ENCODE results near the gene GALT. TPM values are rescaled to one million over a fixed set of nuclear protein-coding genes. Genes with fewer than 3 reads are reported as not detected.

GALT gene
- total RNA-seq, 2 experiments from 2014 or later: 62.5 to 90.9 TPM

DNA sequence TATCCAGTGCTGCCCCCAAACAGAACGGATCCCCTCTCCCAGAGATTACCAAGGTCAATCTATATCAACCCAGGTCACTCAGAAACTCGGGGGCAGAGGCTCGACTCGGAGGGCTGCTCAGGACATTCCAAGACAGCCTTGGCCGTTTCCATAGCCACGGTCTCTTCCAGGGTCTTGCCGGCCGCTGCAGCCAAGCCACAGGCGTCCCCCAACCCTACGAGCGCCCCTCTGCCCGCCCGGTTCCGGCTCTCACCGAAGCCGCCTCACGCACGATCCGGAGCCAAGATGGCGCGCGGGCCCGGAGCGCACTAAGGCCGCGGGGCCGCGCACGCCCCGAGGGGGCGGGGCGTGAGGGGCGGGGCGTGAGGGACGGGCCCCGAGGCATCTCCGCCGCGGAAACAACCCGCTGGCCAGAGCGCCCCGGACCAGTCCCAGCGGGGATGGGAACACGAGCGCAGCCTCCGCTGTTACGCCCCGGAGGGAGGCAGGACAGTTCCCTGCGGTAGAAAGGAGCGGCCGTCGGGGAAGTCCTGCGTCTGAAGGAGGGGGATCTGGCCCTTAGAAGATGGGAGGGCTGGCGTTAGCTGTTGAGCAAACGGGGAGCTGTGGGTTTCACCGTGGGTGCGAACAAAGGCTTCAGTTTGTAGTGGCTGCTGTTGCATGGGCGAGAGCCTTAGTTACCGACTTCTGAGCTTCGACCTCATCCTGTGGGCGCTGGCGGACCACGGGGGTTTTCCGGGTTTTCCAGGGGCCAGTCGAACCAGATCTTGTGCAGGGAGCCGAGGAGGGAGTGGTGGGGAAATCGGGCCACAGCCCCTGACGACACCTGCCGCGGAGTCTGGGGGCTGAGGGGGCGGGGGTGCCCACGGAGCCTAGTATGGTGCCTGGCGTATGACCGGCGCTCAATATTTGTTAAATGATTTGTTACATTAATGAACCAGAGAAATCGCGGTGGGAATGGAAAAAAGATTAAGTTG lies 34.4 kb upstream of the GALT start, which contains the start of gene RPP25L:
Gene RPP25L, minus strand, starts transcription at position 287 of the 977 bp plus-strand sequence. CDS start 801 bp downstream, outside the sequence.
- Histone ChIP-seq H2AFZ (ENCODE audit: low read length) (peak within 1 kb of the TSS; percentile 65), H3K4me1 (ENCODE audit: insufficient read depth, low read length, poor library complexity, severe bottlenecking) (peaks cover 21% of the 10 kb centered on the region), H4K20me1 (ENCODE audit: insufficient read depth, low read length) (no peaks in the 10 kb centered on the region), H3K9me3 (ENCODE audit: low read length) (no peaks in the 10 kb centered on the region), H3K36me3 (ENCODE audit: insufficient read depth, low read length) (peaks cover 17% of the 10 kb centered on the region), H3K4me2 (ENCODE audit: low read length) (peak within 1 kb of the TSS; percentile 99), H3K9me2 (ENCODE audit: insufficient read depth, low read length) (no peaks in the 10 kb centered on the region), H3K27ac (ENCODE audit: low read depth, low read length, poor library complexity, severe bottlenecking) (peak within 1 kb of the TSS; percentile 36), H3K79me2 (ENCODE audit: insufficient read depth, low read depth, low read length) (peaks cover 11% of the 10 kb centered on the region; the same call in 1 of the 2 replicates), H3K4me3 (ENCODE audit: low read depth, low read length, poor library complexity, severe bottlenecking) (peak within 1 kb of the TSS; percentile 91)
- intact Hi-C loops (cut with micrococcal nuclease; ENCODE audit: unreplicated experiment): loop anchor here (1.0 to 2.0 kb wide), 2 partner anchors 22 to 91 kb away; no protein-coding TSS in a partner anchor
- TF ChIP-seq EZH2phosphoT487 (IDR thresholded peaks at IDR 0.05; ENCODE audit: borderline replicate concordance, low read depth, low read length): no peak
- TF ChIP-seq, protein P1, sequence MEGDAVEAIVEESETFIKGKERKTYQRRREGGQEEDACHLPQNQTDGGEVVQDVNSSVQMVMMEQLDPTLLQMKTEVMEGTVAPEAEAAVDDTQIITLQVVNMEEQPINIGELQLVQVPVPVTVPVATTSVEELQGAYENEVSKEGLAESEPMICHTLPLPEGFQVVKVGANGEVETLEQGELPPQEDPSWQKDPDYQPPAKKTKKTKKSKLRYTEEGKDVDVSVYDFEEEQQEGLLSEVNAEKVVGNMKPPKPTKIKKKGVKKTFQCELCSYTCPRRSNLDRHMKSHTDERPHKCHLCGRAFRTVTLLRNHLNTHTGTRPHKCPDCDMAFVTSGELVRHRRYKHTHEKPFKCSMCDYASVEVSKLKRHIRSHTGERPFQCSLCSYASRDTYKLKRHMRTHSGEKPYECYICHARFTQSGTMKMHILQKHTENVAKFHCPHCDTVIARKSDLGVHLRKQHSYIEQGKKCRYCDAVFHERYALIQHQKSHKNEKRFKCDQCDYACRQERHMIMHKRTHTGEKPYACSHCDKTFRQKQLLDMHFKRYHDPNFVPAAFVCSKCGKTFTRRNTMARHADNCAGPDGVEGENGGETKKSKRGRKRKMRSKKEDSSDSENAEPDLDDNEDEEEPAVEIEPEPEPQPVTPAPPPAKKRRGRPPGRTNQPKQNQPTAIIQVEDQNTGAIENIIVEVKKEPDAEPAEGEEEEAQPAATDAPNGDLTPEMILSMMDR (conservative IDR thresholded peaks at IDR 0.05; ENCODE audit: low read length): 0 out of 2 replicates have a peak, but pooled peaks have one; percentile 3
- DNase-seq (ENCODE audit: low spot score): peak; percentile 89
- no TSS peak for BruUV-seq (replicated peaks)
- ChIA-PET POLR2A (interaction anchor here (0.5 to 2.2 kb wide), 7 partner anchors 9 to 1132 kb away, joined by 3 to 13 read pairs (median 7); partner anchors contain the start of genes DCTN3 and SIGMAR1), CTCF (ENCODE audit: unreplicated experiment) (interaction anchor here (0.9 to 1.7 kb wide), 3 partner anchors 8 to 22 kb away, joined by 3 to 6 read pairs (median 3); no protein-coding TSS in a partner anchor)

DNA sequence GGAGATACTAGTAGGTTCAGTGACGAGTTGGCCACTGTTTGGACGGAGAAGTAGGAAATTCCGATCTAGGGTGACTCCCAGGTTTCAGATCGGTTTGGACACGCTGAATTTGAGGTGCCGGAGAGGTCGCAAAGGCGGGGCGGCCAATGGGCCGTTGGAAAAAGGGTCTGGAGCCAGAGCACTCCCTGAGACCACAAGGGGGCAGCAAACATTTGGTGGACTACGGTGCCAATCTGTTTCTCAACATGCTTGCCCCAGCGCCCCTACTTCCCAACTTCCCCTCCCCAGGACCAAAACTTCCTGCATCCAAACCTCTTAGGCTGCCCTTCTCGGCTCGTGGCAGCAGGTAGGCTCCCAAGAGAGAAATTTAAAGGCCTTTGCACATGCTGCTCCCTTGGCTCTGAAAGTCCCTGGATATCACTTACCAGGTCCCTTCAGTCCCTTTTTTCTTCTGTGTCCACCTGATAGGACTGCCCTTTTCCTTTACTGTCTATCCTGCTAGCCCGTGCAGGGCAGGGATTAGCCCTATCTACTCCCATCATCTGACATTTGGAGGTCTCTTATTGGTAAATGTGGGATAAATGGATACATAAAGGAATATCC lies 33.6 kb upstream of the GALT start:
- TF ChIP-seq, protein P1 (conservative IDR thresholded peaks at IDR 0.05; ENCODE audit: low read length): peak; percentile 90
- TF ChIP-seq EZH2phosphoT487 (IDR thresholded peaks at IDR 0.05; ENCODE audit: borderline replicate concordance, low read depth, low read length): no peak
- ChIA-PET POLR2A (interaction anchor here (1.5 to 2.2 kb wide), 3 partner anchors 8 to 25 kb away, joined by 7 to 12 read pairs (median 11); partner anchors contain the start of genes DCTN3 and SIGMAR1), CTCF (ENCODE audit: unreplicated experiment) (no interaction called here)
- Histone ChIP-seq H3K4me1 (ENCODE audit: insufficient read depth, low read length, poor library complexity, severe bottlenecking) (peaks cover 21% of the 10 kb centered on the region), H3K36me3 (ENCODE audit: insufficient read depth, low read length) (peaks cover 21% of the 10 kb centered on the region), H3K9me3 (ENCODE audit: low read length) (no peaks in the 10 kb centered on the region), H4K20me1 (ENCODE audit: insufficient read depth, low read length) (no peaks in the 10 kb centered on the region), H3K27ac (ENCODE audit: low read depth, low read length, poor library complexity, severe bottlenecking) (peak overlapping the region; percentile 21), H3K4me3 (ENCODE audit: low read depth, low read length, poor library complexity, severe bottlenecking) (peak overlapping the region; percentile 91), H3K79me2 (ENCODE audit: insufficient read depth, low read depth, low read length) (peaks cover 11% of the 10 kb centered on the region; the same call in 1 of the 2 replicates), H3K4me2 (ENCODE audit: low read length) (peak overlapping the region; percentile 80), H2AFZ (ENCODE audit: low read length) (peak overlapping the region; percentile 65), H3K9me2 (ENCODE audit: insufficient read depth, low read length) (no peaks in the 10 kb centered on the region)
- intact Hi-C loops (cut with micrococcal nuclease; ENCODE audit: unreplicated experiment): loop anchor here (1.0 to 2.0 kb wide), 2 partner anchors 21 to 90 kb away; no protein-coding TSS in a partner anchor
- no TSS peak for BruUV-seq (replicated peaks)
- DNase-seq (ENCODE audit: low spot score): peak; percentile 86
